Calu3 (cell line): ENCODE measurements around the gene KMT5C. TPM values are rescaled to one million over a fixed set of nuclear protein-coding genes. Genes with fewer than 3 reads are reported as not detected.

Experiments used
- BruUV-seq: library from RNA; stranded (reverse); fragments of 400-500 nt; replicated peaks from 2 replicates; lab custom pipeline; 2021; lab: Mats Ljungman, UMichigan
- CTCF ChIA-PET: fragments of 300-600 bp; sonication (Branson Sonifier 250); formaldehyde crosslinking; loops from one replicate; lab custom pipeline; 2022; ENCODE audit warnings: antibody characterized with exemption; lab: Charles Lee
- DNase-seq: peaks from one replicate; pipeline ENCODE4 v3.0.0; 2022
- H3K27ac Mint-ChIP-seq: one replicate; pipeline ENCODE4 v1.8.0; 2022; ENCODE audit warnings: mixed read lengths; ENCODE audit not compliant: unreplicated experiment
- H3K27me3 Mint-ChIP-seq: one replicate; pipeline ENCODE4 v1.8.0; 2022; ENCODE audit warnings: mixed read lengths; ENCODE audit not compliant: unreplicated experiment
- H3K36me3 Mint-ChIP-seq: one replicate; pipeline ENCODE4 v1.8.0; 2022; ENCODE audit warnings: mild to moderate bottlenecking, moderate library complexity, mixed read lengths; ENCODE audit not compliant: insufficient read depth, unreplicated experiment
- H3K4me1 Mint-ChIP-seq: one replicate; pipeline ENCODE4 v1.8.0; 2022; ENCODE audit warnings: mild to moderate bottlenecking, low read depth, mixed read lengths; ENCODE audit not compliant: unreplicated experiment
- H3K4me3 Mint-ChIP-seq: one replicate; pipeline ENCODE4 v1.8.0; 2022; ENCODE audit warnings: mild to moderate bottlenecking, low read depth, moderate library complexity, mixed read lengths; ENCODE audit not compliant: unreplicated experiment
- H3K9me3 Mint-ChIP-seq: one replicate; pipeline ENCODE4 v1.8.0; 2022; ENCODE audit warnings: low read depth, mixed read lengths; ENCODE audit not compliant: unreplicated experiment
- intact Hi-C: fragments of 100-400 bp; cut with micrococcal nuclease; formaldehyde crosslinking; loops from one replicate; pipeline ENCODE4 v1.10.0; 2022; ENCODE audit not compliant: unreplicated experiment
- total RNA-seq: library from RNA; stranded (reverse); gene quantifications from 2 replicates; pipeline ENCODE4 v1.2.3, GENCODE V29; 2022
- TF ChIP-seq, protein P1 (sequence below): fragments of 200-600 bp; IDR thresholded peaks from one replicate; pipeline ENCODE4 v1.8.0; 2022; ENCODE audit warnings: antibody characterized with exemption; ENCODE audit not compliant: unreplicated experiment

KMT5C gene
- total RNA-seq, 1 experiment from 2014 or later = 23.5 TPM

- H3K9me3 Mint-ChIP-seq = no peaks in the 10 kb centered on the region
- CTCF ChIA-PET = interaction anchor here (1.0 to 2.0 kb wide), 3 partner anchors 36 to 81 kb away, joined by 3 to 10 read pairs (median 7); partner anchors contain the start of gene KMT5C
- H3K27ac Mint-ChIP-seq = peak overlapping the region; percentile 9
- intact Hi-C loops = loop anchor here (5.0 to 10.0 kb wide), 4 partner anchors 45 to 252 kb away; partner anchors contain the start of genes KMT5C and TNNT1
- DNase-seq = no peak
- H3K4me1 Mint-ChIP-seq = peaks cover 29% of the 10 kb centered on the region
- H3K36me3 Mint-ChIP-seq = peaks cover 69% of the 10 kb centered on the region
- H3K4me3 Mint-ChIP-seq = peak overlapping the region; percentile 91
- TF ChIP-seq, protein P1, sequence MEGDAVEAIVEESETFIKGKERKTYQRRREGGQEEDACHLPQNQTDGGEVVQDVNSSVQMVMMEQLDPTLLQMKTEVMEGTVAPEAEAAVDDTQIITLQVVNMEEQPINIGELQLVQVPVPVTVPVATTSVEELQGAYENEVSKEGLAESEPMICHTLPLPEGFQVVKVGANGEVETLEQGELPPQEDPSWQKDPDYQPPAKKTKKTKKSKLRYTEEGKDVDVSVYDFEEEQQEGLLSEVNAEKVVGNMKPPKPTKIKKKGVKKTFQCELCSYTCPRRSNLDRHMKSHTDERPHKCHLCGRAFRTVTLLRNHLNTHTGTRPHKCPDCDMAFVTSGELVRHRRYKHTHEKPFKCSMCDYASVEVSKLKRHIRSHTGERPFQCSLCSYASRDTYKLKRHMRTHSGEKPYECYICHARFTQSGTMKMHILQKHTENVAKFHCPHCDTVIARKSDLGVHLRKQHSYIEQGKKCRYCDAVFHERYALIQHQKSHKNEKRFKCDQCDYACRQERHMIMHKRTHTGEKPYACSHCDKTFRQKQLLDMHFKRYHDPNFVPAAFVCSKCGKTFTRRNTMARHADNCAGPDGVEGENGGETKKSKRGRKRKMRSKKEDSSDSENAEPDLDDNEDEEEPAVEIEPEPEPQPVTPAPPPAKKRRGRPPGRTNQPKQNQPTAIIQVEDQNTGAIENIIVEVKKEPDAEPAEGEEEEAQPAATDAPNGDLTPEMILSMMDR = no peak
- TSS peak; percentile 45 for BruUV-seq
- no peaks in the 10 kb centered on the region for H3K27me3 Mint-ChIP-seq
Observed at GRCh38 chr19:55382522-55383054, 42.9 kb downstream of the KMT5C start.

DNA sequence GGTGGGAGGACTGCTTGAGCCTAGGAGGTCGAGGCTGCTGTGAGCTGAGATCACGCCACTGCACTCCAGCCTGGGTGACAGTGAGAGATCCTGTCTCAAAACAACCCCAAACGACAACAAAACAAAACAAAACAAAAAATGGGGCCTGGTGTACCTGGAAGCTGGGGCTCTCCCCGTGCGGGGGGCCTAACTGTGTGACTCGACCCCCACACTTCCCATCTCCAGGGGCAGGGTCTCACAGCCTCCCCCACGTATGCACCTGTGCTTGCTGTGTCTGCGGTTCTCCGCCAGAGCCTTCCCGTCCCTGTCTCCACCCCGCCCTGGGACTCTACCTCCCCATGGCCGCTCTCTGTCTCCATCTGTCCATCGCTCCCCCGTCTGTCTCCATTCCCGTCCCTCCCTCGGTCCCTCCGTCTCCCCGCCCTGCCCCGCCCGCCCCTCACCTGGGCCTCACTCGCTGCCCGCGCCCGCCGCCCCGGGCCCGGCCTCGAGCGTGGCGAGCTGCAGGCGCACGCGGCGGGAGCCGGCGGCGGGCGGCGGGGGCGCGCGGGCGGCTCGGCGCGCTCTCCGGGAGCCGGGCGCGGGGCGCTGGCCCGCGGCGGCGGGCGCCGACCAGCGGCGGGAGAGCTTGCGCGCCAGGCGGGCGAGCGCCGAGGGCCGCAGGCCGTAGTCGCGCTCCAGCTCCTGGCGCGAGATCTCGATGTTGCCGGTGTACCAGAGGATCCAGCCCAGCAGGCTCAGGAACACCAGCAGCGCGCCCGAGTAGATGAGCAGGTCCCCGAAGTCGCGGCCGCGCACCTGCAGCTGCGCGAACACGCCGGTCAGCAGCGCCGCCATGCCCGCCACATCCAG is 43.8 kb downstream of the KMT5C start:
- H3K36me3 Mint-ChIP-seq = peaks cover 78% of the 10 kb centered on the region
- TF ChIP-seq, protein P1 = no peak
- CTCF ChIA-PET = interaction anchor here (0.6 to 2.0 kb wide), 14 partner anchors 31 to 242 kb away, joined by 3 to 10 read pairs (median 4); partner anchors contain the start of genes DNAAF3, HSPBP1, KMT5C and PPP6R1
- no peaks in the 10 kb centered on the region for H3K27me3 Mint-ChIP-seq
- peak; percentile 76 for DNase-seq
- H3K27ac Mint-ChIP-seq = peak overlapping the region; percentile 83
- intact Hi-C loops = loop anchor here (5.0 to 10.0 kb wide), 4 partner anchors 46 to 251 kb away; partner anchors contain the start of genes KMT5C and TNNT1
- H3K4me3 Mint-ChIP-seq = peak overlapping the region; percentile 91
- BruUV-seq = no TSS peak
- H3K4me1 Mint-ChIP-seq = peaks cover 35% of the 10 kb centered on the region
- H3K9me3 Mint-ChIP-seq = no peaks in the 10 kb centered on the region

DNA sequence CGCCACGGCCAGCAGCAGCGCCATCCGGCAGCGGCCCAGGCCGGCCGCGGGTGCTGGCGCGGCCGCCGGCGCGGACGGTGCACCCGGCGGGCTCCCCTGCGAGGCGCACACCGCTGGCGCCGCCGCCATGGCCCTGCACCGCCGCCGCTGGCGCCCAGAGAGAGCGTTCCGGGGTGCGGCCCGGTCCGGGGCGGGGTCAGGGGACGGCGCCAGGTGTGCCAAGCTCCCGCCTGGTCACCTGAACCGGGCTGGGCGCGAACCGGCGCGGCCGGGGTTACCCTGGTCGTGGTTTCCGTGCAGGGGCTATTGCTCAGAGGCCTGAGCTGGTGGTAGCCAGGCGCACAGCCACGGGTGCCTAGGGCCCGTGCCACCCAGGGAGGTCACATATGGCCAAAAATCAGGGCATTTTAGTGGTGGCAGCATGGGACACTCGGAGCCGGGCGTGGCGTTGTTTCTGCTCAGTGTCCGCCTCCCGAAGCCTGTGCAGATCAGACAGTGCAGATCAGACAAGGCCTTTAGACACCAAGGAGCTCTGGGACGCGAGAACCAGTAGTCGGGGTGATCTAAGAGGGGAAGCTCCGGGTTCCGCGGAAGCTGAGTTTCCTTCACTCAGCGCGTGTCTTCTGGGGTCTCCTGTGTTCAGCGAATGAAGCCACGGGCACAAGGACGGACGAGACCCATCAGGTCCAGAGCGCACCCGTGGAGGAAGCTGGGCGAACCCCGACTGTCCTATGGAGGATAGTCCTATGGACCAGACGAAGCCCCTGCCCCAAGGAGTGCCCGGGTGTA is 44.6 kb downstream of the KMT5C start, which contains the start of gene TMEM238:
TSS of gene TMEM238 (minus strand) at position 162 of the 789 bp plus-strand sequence. CDS start at position 129, 33 bp downstream.
- CTCF ChIA-PET = interaction anchor here (0.5 to 2.0 kb wide), 14 partner anchors 16 to 270 kb away, joined by 3 to 10 read pairs (median 5); partner anchors contain the start of genes DNAAF3, HSPBP1, KMT5C and PPP6R1

More for the DNA sequence above, 44.6 kb downstream of the KMT5C start, which contains the start of gene TMEM238:
- Mint-ChIP-seq H3K36me3 (peaks cover 80% of the 10 kb centered on the region), H3K4me3 (peak within 1 kb of the TSS; percentile 91), H3K27me3 (no peaks in the 10 kb centered on the region), H3K9me3 (no peaks in the 10 kb centered on the region), H3K27ac (peak within 1 kb of the TSS; percentile 97), H3K4me1 (peaks cover 41% of the 10 kb centered on the region)
- peak; percentile 83 for DNase-seq
- intact Hi-C loops = loop anchor here (5.0 to 10.0 kb wide), 4 partner anchors 47 to 250 kb away; partner anchors contain the start of genes KMT5C and TNNT1
- TF ChIP-seq, protein P1 = no peak
- no TSS peak for BruUV-seq
